Fibroblast of the conjunctiva (primary cell): ENCODE data around the gene WBP2.

Experiments used
- DNase-seq: peaks from one replicate; pipeline ENCODE4 v3.0.0-alpha.2; 2010; ENCODE audit warnings: low read depth

WBP2 gene

DNA sequence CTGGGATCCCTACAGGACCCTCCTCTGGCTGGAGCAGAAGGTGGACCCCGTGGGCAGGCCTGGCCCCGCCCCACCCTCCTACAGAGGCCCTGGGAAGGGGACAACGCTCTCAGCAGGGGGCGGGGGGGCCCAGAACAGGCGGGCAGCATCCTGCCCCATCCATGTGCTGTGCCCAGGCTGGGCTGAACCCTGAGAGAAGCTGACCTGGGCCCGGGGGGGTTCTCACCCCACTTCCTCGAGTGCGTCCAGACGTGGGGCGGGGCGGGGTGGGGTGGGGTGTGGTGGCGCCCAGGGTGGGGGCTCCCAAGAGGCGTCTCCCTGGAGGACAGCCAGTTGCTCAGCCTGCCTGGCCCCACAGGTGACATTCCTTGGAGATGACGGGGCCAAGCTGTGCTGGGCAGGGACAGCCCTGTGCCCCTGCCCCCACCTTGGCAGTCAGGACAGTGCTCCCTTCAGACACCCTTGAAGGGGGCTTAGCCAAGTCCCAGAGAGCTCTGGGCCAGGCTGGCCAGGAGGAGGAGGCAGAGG lies 10.5 kb downstream of the WBP2 start:
- no peak for DNase-seq

DNA sequence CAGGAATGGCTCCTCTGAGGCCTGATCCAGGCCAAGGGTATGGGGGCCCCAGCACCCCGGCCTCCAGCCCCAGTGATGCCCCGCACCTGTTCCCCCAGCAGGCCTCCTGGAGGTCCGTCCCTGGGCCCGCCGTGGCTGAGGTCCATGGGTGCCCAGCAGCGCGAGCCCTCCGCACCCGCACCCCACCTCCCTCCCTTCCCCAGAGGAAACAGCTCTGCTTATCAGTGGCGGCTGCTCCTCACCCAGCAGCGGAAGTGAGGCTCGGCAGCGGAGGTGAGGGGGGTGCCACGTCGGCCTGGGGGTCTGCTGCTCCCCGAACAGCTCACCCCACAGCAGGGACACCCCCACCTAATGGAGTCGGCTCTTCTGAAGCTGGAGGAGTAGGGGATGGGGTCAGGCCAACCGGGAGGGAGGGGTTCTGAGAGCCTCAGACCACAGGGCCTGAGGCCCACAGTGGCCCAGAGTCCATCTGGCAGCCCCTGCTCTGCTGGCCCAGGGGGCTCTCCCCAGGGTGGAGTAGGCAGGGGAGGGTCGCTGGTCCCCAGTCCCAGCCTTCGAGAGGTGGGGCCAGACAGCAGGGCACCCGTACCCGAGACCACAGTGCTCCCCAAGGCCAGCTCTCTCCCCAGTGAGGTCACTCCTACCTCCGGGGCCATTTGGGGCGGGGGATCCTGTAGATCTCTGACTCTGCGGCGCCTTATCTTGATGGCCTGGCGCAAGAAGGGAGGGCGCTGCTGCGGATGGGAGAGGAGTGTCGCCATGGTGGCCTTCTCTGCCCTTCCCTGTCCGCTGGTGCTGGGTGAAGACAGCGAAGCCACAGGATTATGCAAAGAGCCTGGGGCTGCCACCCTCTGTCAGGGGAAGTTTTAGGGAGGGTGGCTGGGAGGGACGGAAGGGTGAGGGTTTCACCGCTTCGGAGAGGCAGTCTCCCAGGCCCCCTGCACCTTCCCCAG lies 11.3 kb downstream of the WBP2 start, which contains the start of gene UNC13D:
Gene UNC13D (minus strand): TSS at position 828 of the 953 bp plus-strand sequence. CDS start 67 bp downstream, at position 761.
- DNase-seq: no peak

DNA sequence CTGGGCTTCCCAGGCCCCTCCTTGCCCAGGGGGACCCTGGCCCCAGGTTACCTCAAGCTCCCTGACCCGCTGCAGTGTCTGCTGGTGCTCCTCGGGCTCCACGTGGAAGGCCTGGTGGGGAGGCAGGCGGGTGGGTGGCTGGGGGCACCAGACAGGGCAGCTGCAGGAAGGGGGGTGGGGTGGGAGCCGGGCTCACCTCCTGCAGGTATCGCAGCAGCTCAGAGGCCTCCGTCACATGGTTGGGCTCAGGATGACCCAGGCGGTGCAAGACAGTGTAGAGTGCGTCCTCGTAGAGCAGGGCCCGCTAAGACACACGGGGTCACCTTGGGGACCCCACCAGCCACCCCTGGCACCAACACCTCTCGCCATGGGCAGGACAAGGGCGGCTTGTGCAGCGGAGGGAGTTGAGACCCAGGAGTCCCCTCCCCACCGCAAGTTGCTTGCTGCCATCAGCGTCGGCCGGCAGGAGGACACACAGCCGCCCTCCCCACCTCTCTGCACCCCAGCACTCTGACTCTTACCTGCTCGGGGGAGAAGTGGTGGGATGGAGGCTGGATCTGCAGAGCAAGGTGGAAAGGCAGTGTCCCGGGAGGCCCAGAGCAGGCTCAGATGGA lies 12.1 kb downstream of the WBP2 start:
- no peak for DNase-seq

DNA sequence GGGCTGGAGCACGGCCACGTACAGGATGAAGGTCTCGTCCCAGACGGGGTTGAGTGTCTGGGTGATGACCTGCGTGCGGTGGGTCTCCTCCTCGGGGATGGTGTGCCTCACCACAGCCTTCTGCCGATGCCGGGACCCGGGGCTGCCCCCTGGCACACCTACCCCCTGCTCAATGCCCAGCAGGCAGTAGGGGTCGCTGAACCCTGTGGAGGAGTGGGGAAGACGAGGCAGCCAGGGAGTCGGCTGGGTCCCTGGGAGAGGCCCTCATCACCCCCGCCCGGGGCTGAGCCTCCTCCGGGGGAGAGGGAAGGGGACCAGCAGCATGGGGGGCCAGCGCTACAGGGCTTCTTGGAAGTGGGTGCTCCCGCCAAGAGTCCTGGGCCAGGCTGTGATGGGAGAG lies 12.7 kb downstream of the WBP2 start:
- DNase-seq: no peak

DNA sequence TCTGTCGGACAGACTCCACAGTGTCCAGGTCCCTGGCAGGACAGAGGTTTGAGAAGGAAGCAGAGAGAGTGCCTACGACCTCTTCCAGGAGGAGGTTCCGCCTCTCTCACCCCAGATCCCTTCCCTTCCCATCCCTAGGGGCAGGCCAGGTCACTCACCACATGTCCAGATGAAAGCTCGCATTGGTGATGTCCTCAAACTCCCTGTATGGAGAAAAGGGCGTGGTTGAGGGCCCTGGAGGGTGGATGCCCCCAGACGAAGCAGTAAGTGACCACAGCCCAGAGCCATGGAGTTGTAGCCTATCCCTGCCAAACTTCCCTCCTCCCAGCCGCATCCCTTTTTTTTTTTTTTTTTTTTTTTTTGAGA lies 14.4 kb downstream of the WBP2 start:
- no peak for DNase-seq

DNA sequence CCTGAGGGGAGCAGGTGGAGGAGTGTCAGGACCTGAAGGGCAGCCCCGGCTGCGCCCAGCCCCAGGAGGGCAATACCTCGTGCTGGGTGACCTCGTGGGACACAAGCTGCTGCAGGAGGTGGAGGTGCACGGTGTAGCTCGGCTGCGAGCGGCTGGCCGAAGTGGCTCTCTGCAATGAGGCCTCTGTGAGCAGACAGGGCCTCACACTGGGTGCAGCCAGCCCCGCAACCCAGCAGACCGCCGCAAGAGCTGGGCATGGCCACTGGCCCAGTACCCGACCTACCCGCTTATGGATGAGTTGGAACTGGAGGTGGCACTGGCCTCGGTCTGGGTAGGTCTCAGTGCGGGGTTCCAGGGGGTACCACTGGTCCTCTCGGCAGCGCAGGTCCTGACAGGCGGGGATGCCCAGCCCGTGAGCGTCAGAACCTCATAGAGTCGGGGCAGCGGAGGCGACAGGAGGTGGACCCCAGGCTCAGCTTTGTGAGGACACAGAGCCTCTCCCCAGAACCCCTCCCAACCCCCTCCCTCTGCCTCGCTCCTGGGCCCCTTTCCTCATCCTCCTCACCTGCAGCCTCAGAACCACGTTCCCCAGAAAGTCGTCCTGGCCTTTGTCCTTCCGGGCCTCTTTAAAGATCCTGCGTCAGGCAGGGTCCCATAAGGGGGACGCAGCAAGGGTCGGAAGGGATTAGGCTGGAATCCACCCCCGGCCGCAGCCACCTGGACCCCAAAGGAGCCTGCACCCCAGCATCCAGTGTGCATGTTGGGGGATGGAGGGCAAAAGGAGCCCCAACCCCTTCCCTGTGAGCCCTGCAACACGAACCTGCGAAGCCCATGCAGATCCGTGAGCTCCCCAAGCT lies 15.0 kb downstream of the WBP2 start:
- DNase-seq: no peak

DNA sequence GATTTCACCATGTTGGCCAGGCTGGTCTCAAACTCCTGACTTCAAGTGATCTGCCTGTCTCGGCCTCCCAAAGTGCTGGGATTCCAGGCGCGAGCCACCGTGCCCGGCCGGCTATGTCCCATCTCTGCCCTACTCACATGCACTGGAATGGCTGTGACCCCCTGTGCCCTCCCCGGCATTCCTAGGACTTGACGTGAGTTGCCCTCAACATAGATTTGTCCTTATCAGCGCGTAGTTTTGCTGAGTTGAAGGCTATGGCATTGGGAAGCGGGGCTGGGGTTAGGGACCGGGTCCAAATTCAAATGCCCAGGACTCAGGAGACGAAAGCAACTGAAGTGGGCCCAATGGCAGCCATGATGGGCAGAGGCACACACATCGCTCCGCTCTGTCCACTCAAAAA lies 16.7 kb downstream of the WBP2 start:
- DNase-seq: no peak

DNA sequence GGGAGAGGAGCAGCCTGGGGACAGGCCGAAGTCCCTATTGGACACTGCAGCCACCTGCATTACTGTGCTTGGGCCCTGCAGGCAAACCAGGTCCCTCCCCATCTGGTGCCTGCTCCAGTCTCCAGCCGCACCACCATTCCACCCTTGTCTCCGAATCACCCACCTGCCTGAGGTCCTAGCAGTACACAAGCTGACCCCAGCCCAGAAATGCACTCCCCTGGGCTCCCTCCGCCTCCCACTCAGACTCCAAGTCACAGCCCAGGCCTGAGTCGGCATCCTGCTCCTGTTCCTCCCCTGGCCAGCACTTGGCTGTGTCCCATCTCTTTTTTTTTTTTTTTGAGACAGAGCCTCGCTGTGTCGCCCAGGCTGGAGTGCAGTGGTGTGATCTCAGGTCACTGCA lies 17.2 kb downstream of the WBP2 start:
- no peak for DNase-seq

DNA sequence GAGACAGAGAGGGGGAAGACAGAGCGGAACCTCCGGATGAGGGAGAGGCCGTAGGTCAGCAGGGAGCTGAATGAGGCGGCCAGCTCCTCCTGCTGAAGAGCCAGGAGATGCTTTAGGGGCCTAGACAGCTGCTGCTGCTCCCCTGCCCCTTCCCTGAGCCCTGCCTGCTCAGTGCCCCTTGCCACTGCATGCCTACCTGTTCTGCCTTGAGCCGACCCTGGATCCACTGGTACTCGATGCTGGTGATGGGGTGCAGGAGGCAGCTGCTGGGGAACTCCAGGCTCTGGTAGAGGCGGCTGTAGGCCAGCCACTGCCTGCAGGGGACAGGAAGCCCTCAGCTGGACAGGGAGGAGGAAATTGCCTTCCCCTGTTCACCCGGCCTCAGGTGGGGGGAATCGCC lies 18.5 kb downstream of the WBP2 start:
- DNase-seq: no peak

DNA sequence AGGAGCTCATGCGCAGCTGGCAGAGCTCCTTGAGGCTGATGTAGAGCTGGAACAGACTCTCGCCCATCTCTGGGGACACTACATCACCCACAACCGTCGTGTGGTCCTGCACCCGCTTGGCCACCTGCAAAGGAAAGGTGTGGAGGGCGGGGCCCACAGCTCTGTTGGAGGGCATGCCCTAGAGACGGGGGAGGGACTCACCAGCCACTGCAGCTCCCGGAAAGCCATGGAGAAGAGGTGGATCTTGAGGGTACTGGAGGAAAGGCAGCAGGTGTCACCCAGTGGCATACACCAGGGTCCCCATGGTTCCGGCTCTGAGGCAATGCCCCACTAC lies 19.5 kb downstream of the WBP2 start:
- no peak for DNase-seq

DNA sequence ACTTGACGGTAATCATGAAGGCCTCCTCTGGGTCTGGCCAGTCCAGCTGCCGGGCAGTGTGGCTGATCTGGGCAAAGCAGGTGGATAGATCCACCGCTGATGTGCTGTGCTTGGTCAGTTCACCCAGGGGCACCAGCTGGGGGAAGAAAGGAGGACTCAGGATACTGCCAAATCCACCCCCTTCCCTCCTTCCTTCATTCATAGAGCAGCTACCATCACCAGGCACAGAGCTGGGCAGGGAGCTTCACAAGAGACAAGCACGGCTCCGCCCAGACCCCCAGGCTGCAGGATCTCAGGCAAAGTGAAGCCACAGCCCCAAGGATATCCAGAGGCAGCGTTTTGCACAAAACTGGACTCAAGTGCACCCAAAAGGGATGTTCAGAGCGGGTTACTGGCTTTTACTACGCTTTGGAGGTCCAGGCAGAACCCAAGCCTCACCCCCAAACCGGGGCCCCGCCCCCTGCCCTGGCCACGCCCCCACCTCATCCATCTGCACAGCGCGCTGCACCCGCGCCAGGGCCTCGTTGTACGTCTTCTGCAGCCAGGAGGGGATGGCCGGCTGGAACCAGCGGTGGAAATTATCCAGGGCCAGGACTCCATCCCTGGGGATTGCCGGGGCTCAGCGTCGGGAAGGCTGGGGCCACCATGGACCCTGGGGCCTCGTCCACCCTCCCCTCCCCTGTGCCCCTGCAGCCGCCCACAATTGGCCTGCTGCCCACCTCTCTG lies 20.0 kb downstream of the WBP2 start:
- no peak for DNase-seq

DNA sequence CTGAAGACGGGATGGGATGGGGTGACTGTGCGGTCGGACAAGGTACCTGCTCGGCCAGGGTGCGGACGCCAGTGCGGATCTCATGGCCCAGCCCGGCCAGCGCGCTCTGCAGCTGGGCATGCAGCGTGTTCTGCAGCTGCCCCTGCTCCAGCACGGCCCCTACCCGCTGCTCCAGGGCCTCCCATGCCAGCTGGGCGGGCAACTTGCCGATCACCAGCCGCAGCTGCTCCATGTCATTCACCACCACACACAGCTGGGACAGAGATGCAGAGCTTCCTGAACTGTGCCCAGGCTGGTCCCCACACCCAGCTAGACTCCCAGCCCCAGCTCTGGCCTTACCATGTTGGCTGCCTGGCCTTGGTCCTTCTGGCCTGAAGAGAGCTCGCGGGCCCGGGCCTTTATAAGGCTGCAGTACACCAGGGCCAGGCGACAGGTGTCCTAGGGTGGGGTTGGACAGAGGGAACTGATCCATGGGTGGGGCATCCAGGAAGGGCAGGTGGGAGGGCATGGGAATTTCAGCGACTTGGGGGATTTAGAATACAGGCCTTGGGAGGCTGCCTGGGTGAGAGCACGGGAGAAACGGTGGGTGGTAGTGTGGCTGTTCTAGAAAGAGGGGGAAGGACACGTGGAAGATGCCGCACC lies 20.7 kb downstream of the WBP2 start:
- no peak for DNase-seq

DNA sequence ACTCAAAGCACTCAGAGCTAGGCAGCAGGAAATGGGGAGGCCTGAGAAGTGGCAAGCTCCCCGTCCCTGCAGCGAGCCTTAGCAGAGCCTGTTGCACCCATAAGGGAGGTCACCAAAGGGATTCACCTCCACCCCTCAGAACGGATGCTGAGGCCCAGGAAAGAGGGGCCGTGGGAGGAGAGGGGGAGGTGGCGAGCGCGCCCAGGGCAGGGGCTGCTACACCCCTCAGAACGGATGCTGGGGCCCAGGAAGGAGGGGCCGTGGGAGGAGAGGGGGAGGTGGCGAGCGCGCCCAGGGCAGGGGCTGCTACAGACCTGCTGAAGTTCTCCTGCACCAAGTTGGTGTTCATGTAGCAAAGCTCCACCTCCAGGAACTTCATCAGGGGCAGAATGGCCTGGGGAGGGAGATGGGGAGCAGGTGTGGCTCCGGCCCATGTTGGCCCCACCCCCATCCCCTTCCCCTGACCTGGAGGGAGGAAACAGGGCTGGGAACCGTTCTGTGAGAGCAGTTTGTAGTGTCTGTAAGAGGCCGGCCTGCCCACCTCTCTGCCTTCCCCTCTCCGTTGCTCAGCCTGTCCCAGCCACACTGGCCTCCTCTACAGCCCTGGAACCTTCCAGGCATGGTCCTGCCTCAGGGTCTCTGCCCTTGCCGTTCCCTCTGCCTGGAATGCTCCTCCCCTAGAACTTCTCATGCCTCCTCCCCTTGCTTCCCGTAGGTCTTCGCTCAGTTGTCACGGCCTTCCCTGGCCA lies 22.3 kb downstream of the WBP2 start:
- no peak for DNase-seq

DNA sequence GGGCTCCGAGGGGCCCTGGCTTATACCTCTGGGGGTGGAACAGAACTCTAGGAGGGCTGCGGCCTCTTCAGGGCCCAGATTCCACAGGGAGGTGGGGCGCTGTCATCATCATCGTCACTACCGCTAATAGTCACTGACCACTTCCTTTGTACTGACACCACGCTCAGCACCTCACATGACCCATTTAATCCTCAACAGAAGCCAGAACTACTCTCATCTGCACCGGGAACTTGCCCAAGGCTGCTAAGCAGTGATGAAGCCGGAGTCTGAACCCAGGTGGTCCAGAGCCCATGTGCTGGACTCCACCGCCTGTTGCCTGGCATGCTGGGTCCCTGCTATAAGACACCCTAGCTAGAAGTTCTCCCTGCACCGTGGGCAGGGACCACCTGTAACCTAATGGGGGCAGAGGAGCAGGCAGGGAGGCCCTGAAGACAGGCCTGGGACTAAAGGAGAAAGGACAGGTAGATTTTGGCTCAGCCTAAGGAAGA lies 22.9 kb downstream of the WBP2 start:
- DNase-seq: no peak

DNA sequence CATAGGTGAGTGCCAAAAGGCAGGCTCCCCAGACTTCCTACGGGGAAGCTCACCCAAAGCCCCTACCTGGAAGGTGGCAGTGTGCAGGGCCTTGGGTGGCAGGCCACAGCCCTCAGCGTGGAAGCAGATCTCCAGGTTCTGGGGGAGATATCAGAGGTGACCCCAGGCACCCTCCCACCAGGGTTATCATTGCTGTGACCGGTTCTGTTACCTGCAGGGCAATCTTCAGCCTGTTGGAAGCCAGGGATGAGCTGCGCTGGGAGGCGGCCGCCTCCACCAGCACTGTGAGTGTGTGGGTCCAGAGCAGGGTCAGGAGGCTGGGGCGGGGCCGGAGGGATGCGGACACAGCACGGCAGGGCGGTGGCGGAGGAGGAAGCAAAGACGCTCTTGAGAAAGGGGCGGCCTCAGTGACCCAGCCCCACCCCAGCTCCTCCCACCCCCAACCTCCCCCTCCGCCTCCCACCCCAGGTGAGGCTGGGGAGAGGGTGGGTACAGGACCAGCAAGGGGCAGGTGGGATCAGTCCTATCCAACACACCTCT lies 24.0 kb downstream of the WBP2 start:
- no peak for DNase-seq

DNA sequence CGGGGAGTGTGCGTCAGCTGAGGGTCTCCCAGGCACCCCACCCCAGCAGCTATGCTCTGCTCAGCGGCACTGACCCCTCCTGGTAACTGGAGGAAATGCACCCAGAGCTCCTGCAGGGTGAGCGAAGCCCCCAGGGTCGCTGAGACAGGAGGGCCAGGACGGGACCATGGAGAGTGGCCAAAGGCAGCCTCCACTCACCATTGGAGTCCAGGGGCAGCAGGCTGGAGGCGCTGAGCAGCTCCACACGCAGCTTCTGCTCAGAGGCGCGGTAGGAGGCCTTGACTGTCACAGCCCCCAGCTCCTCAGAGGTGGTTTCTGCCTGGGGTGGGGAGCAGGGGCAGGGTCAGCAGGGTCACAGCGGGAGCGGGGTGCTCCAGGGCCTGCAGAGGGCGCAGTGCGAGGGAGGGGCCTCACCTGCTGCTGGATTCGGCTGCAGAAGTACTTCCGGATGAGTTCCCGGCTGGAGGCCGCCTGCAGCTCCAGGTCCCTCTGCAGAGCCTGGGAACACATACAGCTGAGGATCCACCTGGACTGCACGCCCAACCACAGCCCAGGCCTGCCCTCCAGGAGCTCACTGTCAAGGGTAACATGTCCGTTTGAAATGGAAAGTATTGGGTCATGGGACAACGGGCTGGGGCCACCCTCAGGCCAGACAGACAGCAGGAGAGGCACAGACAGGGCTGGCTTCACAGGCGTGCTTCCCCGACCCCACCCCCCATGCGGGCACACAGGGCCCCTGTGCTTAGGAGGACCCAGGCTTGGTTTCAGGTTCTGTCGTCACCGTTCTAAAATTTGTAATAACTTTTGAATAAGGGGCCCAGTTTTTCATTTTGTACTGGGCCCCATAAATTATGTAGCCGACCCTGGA lies 24.7 kb downstream of the WBP2 start:
- no peak for DNase-seq

DNA sequence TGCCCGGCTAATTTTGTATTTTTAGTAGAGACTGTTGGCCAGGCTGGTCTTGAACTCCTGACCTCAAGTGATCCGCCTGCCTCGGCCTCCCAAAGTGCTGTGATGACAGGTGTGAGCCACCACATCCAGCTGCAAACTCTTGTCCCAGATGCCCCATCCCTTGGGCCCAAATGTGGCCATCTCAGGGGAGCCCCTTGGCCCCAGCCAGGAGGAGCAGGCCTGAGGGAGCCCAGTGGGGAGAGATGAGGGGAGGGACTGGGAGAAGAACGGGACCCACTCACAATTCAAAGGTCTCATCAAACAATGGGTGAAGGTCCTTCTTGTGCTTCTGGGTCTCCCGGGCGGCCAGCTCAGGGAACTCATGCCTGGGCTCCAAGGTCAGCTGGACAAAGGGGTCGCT lies 25.4 kb downstream of the WBP2 start:
- DNase-seq: no peak

DNA sequence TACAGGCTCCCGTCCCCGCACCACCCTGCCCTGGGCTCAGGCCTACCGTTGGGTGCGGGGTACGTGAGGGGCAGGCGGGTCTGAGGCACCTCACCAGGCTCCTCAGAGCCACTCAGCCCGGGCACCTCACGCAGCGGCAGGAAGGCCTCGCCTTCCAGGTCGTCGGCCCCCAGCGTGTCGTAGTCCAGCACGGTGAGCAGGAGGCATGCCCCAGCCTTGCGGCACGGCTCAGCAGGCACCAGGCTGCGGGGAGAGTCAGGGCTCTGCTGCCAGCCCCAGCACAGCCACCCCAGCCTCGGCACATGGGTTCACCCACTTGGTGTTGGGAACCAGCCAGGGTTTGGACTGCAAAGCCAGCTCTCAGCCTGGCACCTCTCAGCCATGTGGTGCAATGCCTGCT lies 26.4 kb downstream of the WBP2 start:
- DNase-seq: no peak

DNA sequence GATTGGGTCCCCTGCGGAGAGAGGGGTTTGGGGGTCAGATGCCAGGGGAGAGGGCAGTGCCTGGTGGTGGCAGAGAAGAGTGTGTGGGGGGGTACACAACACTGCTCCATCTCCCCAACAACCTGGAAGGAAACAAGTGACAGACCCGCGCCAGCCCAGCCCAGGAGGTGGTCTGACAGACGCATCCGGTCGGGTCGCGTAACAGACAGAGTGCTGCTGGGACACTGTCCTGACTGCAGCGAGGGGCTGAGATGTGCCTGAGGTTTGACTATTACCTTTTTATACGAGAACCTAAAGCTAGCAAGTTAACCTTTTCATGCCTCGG lies 27.1 kb downstream of the WBP2 start:
- DNase-seq: no peak
